ENCODE measurements around the gene MARCHF2.

Gene MARCHF2

DNA sequence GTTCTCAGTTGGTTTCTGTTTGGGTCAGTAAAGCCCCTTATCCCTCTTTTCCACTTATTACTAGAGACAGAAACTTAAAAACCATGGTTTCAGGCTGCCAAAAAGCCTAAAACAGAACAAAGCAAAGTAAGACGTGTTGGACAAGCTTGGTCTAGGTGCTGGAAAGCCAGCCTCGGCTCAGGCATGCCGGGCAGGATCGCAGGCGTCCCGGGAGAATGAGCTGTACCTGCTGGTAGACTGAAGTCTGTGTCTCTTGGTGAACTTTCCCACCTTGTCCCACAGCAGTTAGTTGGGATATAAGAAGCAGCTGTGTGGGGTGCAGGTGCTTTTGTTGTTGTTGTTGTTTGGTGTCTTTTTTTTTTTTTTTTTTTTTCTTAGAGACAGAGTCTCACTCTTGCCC lies 68.5 kb downstream of the MARCHF2 start:
- DNase-seq, result no peak

DNA sequence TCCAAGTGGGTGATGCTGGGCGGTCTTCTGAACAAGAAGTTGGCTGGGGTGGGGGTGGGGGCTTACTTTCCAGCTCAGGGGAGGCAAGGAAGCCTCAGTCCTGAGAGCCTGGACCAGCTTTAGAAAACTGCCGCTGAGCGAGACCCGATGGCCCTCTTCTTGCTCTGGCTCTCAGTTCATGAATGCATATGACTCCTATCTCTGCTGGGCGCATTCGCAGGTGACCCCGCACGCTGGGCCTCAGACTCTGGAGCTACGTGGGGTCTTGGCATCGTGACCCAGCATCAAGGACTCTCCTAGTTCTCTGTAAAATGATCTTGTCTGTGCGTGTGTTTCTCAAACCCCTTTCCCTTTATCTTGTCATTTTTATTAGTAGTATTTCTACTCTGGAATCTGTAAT lies 69.6 kb downstream of the MARCHF2 start:
- DNase-seq, result no peak

DNA sequence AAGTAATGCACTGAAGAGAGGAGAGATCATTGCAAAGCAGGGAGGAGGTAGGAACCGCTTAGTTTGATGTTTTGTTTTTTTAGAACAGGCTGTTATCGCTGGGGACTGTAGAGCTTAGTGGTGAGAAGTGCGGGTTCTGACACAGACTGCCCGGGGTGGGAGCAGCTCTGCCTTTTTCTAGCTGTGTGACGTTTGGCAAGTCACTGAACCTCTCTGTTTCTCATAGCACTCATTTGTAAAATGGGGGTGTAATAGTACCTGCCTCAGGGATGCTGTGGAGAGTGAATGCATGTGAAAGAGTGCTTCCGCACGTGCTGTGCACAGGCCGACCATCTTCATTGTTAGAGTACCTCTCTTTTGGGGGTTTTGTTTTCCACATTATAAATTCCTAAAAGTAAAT lies 70.1 kb downstream of the MARCHF2 start:
- DNase-seq, result no peak

DNA sequence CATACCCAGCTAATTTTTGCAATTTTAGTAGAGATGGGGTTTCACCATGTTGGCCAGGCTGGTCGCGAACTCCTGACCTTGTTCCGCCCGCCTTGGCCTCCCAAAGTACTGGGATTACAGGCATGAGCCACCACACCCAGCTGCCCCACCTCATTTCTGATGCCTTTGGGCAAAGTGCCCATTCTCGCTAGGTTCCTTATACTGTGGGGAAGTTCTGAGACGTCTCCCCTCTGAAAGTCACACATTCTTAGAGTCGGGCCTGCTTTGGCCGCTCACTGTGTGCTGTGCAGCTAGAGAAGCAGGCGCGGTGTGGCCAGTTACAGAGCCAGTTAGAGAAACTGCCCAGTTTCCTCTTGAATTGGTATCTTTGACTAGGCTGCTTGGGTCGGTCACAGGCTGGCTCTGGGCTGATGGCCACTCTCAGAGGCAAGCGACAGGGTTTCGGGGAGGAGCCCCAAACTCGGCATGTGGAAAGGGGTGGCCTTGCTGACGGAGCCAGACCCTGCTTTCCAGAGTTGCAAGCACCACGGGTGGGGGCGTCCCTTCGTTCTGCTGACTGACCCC lies 71.3 kb downstream of the MARCHF2 start:
- no peak for DNase-seq

DNA sequence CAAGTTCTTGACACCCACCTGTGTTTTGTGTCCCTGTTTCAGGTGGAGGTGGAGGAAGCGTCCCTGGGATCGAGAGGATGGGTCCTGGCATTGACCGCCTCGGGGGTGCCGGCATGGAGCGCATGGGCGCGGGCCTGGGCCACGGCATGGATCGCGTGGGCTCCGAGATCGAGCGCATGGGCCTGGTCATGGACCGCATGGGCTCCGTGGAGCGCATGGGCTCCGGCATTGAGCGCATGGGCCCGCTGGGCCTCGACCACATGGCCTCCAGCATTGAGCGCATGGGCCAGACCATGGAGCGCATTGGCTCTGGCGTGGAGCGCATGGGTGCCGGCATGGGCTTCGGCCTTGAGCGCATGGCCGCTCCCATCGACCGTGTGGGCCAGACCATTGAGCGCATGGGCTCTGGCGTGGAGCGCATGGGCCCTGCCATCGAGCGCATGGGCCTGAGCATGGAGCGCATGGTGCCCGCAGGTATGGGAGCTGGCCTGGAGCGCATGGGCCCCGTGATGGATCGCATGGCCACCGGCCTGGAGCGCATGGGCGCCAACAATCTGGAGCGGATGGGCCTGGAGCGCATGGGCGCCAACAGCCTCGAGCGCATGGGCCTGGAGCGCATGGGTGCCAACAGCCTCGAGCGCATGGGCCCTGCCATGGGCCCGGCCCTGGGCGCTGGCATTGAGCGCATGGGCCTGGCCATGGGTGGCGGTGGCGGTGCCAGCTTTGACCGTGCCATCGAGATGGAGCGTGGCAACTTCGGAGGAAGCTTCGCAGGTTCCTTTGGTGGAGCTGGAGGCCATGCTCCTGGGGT lies 72.7 kb downstream of the MARCHF2 start:
- DNase-seq, result no peak

DNA sequence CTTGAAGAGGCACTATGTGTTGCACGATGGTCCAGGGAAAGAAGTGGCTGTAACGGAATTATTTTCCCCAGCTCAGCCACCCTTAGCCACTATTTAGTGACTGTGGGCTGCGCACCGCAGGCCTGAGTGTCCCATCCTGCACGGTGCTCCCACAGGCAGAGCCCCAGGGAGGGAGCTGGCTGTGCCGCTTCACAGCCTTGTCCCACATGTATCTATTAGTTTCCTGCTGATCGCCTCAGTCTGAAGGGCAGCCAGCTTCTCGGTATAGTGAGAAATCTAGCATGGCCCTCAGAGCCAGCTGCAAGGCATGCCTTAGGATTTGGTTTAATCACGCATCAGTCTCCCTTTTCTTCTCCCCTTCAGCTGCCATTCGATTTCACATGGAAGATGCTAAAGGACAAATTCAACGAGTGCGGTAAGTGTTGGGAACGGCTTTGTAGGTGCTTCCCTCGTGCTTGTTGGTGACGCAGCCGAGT lies 73.6 kb downstream of the MARCHF2 start:
- DNase-seq, result no peak

DNA sequence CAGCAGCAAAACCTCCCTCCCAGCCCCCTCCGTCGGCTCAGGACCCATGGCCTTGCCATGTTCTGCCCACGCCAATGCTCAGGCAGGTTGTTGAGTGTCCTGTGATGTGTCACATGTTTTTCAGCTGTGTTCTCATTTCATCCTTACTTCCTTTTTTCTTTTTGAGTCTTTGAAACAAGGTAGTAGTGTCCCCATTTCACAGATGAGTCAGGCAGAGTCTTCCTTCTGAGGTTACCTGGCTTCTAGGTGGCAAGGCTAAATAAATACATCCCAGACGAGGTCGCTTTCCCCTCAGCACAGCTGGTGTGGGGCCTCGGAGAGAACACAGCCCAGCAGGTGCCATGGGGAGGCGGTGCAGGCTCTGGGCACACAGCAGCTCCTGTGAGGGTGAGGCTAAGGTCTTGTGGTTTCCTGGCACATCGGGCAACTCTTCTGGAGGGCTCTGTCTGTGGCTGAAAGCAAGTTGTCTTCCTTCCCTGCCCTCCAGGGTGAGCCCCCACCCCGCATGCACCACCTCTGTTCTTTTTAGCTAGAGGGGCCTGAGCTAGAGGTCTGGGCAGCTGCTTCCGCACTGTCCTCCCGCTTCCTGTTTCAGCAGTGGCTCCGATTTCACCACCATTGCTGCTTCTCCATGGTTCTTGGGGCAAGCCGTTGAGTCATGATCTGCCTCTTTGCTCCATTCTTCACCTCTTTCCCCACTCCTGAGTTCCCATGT lies 74.2 kb downstream of the MARCHF2 start:
- no peak for DNase-seq

DNA sequence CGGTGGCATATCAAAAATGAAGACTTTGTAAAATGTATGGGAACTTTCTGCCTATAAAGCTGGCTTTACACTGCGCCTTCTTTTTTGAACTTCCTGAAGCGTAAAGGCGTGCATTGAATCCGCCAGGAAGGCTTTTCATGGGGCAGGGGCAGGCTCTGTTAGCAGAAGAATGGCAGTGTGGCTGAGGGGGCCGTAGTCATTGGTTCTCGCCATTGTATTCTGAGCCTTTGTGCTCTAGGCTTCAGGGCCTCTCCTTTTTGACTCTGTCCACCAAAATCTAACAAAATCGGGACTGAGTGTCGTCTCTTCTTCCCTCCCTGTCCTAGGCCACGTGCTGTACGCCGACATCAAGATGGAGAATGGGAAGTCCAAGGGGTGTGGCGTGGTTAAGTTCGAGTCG lies 75.3 kb downstream of the MARCHF2 start:
- DNase-seq, result no peak

Data from right hindlimb (tissue), 1 donor.